Neural cell (in vitro differentiated cells): Measurements from ENCODE around the gene OR9A2. TPM values are rescaled to one million over a fixed set of nuclear protein-coding genes. Genes with fewer than 3 reads are reported as not detected.

ENCODE experiments used
- H2AFZ ChIP-seq: fragments of 200-600, 300-800 bp; sonication (generic), shearing (Covaris generic); 2 replicates; pipeline ENCODE4 v1.6.0; 2014; ENCODE audit warnings: low read depth, mild to moderate bottlenecking, antibody characterized with exemption, low read length, moderate library complexity
- H3F3A ChIP-seq: fragments of 200-600 bp; shearing (Covaris generic); 2 replicates; pipeline ENCODE4 v1.6.1; 2016; ENCODE audit warnings: mild to moderate bottlenecking, moderate library complexity, mixed read lengths, antibody characterized with exemption, low read length; ENCODE audit not compliant: insufficient read depth, poor library complexity, severe bottlenecking
- H3K27ac ChIP-seq: fragments of 200-600, 300-800 bp; sonication (generic), shearing (Covaris generic); 2 replicates; pipeline ENCODE4 v1.5.1; 2014; ENCODE audit warnings: mild to moderate bottlenecking, low read length, moderate library complexity
- H3K27me3 ChIP-seq: fragments of 300-800, 200-600 bp; sonication (generic), shearing (Covaris generic); 2 replicates; pipeline ENCODE4 v1.6.0; 2014; ENCODE audit warnings: mild to moderate bottlenecking, low read depth, low read length, moderate library complexity; ENCODE audit not compliant: insufficient read depth
- H3K36me3 ChIP-seq: fragments of 300-800, 200-600 bp; sonication (generic), shearing (Covaris generic); 2 replicates; pipeline ENCODE4 v1.5.1; 2014; ENCODE audit warnings: mild to moderate bottlenecking, antibody characterized with exemption, low read length, moderate library complexity; ENCODE audit not compliant: insufficient read depth
- H3K4me2 ChIP-seq: fragments of 300-800, 200-600 bp; sonication (generic), shearing (Covaris generic); 2 replicates; pipeline ENCODE4 v1.6.0; 2014; ENCODE audit warnings: mild to moderate bottlenecking, low read length
- H3K4me3 ChIP-seq: fragments of 300-800, 200-600 bp; sonication (generic), shearing (Covaris generic); 2 replicates; pipeline ENCODE4 v1.5.1; 2014; ENCODE audit warnings: mild to moderate bottlenecking, low read length, moderate library complexity
- H3K79me2 ChIP-seq: fragments of 200-600 bp; shearing (Covaris generic); replicated peaks from 2 replicates; pipeline ENCODE4 v1.6.0; 2014; ENCODE audit warnings: mild to moderate bottlenecking, low read length, moderate library complexity; ENCODE audit not compliant: insufficient read depth
- H3K9ac ChIP-seq: fragments of 300-800, 200-600 bp; sonication (generic), shearing (Covaris generic); 2 replicates; pipeline ENCODE4 v1.6.1; 2016; ENCODE audit warnings: mild to moderate bottlenecking, low read length, mixed read lengths
- H3K9me2 ChIP-seq: fragments of 200-600 bp; shearing (Covaris generic); 2 replicates; pipeline ENCODE4 v1.6.1; 2016; ENCODE audit warnings: mild to moderate bottlenecking, low read length, mixed read lengths; ENCODE audit not compliant: insufficient read depth
- H3K9me3 ChIP-seq: fragments of 200-600, 300-800 bp; sonication (generic), shearing (Covaris generic); 2 replicates; pipeline ENCODE4 v1.6.1; 2016; ENCODE audit warnings: mild to moderate bottlenecking, mixed run types, low read length, moderate library complexity, mixed read lengths
- H4K20me1 ChIP-seq: fragments of 200-600 bp; shearing (Covaris generic); 2 replicates; pipeline ENCODE4 v1.6.1; 2016; ENCODE audit warnings: mild to moderate bottlenecking, mixed run types; ENCODE audit not compliant: insufficient read depth
- EP300 ChIP-seq: fragments of 450-650 bp; conservative IDR thresholded peaks from 2 replicates; pipeline ENCODE4 v1.6.1; 2014; ENCODE audit warnings: antibody characterized with exemption, mild to moderate bottlenecking, moderate library complexity; ENCODE audit not compliant: poor library complexity, severe bottlenecking
- EZH2 ChIP-seq: fragments of 200-600, 300-800 bp; shearing (Covaris generic), sonication (generic); IDR thresholded peaks from 2 replicates; pipeline ENCODE4 v1.6.1; 2014; ENCODE audit warnings: antibody characterized with exemption, low read length, borderline replicate concordance, mild to moderate bottlenecking; ENCODE audit not compliant: insufficient read depth, poor library complexity, severe bottlenecking
- MXI1 ChIP-seq: fragments of 450-650 bp; conservative IDR thresholded peaks from 2 replicates; pipeline ENCODE4 v1.6.1; 2014; ENCODE audit warnings: antibody characterized with exemption, mild to moderate bottlenecking; ENCODE audit not compliant: poor library complexity, severe bottlenecking
- POLR2AphosphoS5 ChIP-seq: IDR thresholded peaks from 2 replicates; pipeline ENCODE4 v1.6.1; 2012
- RAD21 ChIP-seq: fragments of 450-650 bp; conservative IDR thresholded peaks from 2 replicates; pipeline ENCODE4 v1.6.1; 2014; ENCODE audit warnings: antibody characterized with exemption, mild to moderate bottlenecking, moderate library complexity
- SMC3 ChIP-seq: fragments of 450-650 bp; conservative IDR thresholded peaks from 2 replicates; pipeline ENCODE4 v1.6.1; 2014; ENCODE audit warnings: antibody characterized with exemption, mild to moderate bottlenecking, moderate library complexity; ENCODE audit not compliant: poor library complexity
- TAF1 ChIP-seq: IDR thresholded peaks from 2 replicates; pipeline ENCODE4 v1.6.1; 2012; ENCODE audit warnings: low read depth
- polyA plus RNA-seq: library from polyadenylated mRNA; depleted of rRNA; stranded (reverse); fragments of >200 nt; gene quantifications from 2 replicates; pipeline ENCODE4 v1.2.3, GENCODE V29; 2014
- TF ChIP-seq, protein P1 (sequence below): IDR thresholded peaks from 2 replicates; pipeline ENCODE4 v1.6.1; 2012; ENCODE audit warnings: borderline replicate concordance
- TF ChIP-seq, protein P2 (sequence below): fragments of 450-650 bp; IDR thresholded peaks from 2 replicates; pipeline ENCODE4 v1.5.1; 2014; ENCODE audit warnings: antibody characterized with exemption, mild to moderate bottlenecking, moderate library complexity; ENCODE audit not compliant: poor library complexity, severe bottlenecking

OR9A2 gene
- polyA plus RNA-seq, 1 donor from 2014 or later = not detected

DNA sequence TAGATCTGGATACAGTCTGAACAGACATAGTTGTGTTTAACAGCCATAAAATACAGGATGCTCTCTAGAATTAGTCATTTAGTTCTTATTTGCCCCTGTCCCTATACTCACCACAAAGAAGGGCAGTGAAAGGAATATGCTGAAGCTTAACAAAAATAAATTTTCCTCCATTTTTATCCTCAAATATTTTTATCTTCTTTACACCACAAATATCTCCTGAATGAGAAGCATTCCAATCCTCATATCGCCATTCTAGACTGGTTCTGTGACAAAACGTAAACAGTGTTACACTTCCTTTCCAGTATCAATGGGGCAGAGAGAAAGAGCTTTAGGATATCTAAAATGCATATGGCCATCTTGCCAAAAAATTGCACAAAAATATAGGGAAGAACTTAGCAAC is 1.6 kb downstream of the OR9A2 start:
- Histone ChIP-seq H3K36me3 (no peaks in the 10 kb centered on the region), H4K20me1 (no peaks in the 10 kb centered on the region), H2AFZ (no peak overlapping the region), H3K4me3 (no peak overlapping the region), H3F3A (no peaks in the 10 kb centered on the region), H3K9ac (no peak overlapping the region), H3K79me2 (no peaks in the 10 kb centered on the region), H3K27ac (no peak overlapping the region), H3K9me3 (no peaks in the 10 kb centered on the region), H3K27me3 (no peaks in the 10 kb centered on the region), H3K9me2 (no peaks in the 10 kb centered on the region), H3K4me2 (no peak overlapping the region)
- TF ChIP-seq TAF1 = no peak

DNA sequence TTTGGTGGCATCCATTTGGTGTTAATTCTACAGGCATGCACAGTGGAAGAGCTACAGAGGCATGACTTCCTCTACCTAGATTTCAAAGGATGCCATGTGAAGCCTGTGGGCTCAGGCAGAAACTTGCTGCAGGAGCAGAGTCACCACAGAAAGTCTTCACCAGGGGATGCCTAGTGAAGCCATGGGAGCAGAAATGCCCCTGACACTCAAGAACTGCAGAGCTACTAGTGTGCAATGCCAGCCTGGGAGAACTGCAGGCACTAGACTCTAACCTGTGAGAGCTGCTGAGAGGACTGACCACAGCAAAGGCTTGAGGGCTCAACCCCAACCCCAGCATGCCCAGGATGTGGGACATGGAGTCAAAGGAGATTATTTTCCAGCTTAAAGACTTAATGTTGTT is 3.9 kb downstream of the OR9A2 start:
- Histone ChIP-seq H3F3A (no peaks in the 10 kb centered on the region), H3K4me3 (no peak overlapping the region), H3K36me3 (no peaks in the 10 kb centered on the region), H3K9me3 (no peaks in the 10 kb centered on the region), H3K4me2 (no peak overlapping the region), H3K27me3 (no peaks in the 10 kb centered on the region), H3K9me2 (no peaks in the 10 kb centered on the region), H4K20me1 (no peaks in the 10 kb centered on the region), H2AFZ (no peak overlapping the region), H3K27ac (no peak overlapping the region), H3K9ac (no peak overlapping the region), H3K79me2 (no peaks in the 10 kb centered on the region)
- TF ChIP-seq EP300 = no peak
- no peak for TF ChIP-seq POLR2AphosphoS5
- no peak for TF ChIP-seq EZH2
- TF ChIP-seq RAD21 = no peak
- TF ChIP-seq, protein P1, sequence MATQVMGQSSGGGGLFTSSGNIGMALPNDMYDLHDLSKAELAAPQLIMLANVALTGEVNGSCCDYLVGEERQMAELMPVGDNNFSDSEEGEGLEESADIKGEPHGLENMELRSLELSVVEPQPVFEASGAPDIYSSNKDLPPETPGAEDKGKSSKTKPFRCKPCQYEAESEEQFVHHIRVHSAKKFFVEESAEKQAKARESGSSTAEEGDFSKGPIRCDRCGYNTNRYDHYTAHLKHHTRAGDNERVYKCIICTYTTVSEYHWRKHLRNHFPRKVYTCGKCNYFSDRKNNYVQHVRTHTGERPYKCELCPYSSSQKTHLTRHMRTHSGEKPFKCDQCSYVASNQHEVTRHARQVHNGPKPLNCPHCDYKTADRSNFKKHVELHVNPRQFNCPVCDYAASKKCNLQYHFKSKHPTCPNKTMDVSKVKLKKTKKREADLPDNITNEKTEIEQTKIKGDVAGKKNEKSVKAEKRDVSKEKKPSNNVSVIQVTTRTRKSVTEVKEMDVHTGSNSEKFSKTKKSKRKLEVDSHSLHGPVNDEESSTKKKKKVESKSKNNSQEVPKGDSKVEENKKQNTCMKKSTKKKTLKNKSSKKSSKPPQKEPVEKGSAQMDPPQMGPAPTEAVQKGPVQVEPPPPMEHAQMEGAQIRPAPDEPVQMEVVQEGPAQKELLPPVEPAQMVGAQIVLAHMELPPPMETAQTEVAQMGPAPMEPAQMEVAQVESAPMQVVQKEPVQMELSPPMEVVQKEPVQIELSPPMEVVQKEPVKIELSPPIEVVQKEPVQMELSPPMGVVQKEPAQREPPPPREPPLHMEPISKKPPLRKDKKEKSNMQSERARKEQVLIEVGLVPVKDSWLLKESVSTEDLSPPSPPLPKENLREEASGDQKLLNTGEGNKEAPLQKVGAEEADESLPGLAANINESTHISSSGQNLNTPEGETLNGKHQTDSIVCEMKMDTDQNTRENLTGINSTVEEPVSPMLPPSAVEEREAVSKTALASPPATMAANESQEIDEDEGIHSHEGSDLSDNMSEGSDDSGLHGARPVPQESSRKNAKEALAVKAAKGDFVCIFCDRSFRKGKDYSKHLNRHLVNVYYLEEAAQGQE = no peak
- no peak for TF ChIP-seq SMC3
- TF ChIP-seq, protein P2, sequence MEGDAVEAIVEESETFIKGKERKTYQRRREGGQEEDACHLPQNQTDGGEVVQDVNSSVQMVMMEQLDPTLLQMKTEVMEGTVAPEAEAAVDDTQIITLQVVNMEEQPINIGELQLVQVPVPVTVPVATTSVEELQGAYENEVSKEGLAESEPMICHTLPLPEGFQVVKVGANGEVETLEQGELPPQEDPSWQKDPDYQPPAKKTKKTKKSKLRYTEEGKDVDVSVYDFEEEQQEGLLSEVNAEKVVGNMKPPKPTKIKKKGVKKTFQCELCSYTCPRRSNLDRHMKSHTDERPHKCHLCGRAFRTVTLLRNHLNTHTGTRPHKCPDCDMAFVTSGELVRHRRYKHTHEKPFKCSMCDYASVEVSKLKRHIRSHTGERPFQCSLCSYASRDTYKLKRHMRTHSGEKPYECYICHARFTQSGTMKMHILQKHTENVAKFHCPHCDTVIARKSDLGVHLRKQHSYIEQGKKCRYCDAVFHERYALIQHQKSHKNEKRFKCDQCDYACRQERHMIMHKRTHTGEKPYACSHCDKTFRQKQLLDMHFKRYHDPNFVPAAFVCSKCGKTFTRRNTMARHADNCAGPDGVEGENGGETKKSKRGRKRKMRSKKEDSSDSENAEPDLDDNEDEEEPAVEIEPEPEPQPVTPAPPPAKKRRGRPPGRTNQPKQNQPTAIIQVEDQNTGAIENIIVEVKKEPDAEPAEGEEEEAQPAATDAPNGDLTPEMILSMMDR = no peak

DNA sequence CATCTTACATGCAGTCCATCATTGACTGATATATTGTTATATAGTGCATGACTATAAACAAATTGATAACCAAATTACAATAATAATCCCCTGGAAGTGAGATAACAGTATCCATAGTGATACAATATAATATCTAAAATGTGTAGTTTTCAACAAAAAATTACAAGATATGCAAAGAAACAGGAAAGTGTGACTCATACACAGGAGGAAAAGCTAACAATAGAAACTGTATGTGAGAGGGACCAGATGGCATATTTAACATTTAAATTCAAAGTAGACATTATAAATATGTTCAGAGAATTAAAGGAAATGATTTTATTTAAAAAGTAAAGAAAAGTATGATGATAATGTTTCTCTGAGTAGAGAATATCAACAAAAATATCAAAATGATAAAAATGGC is 8.0 kb downstream of the OR9A2 start:
- Histone ChIP-seq H2AFZ (no peak overlapping the region), H3K79me2 (no peaks in the 10 kb centered on the region), H4K20me1 (no peaks in the 10 kb centered on the region), H3K27me3 (no peaks in the 10 kb centered on the region), H3K4me2 (no peak overlapping the region), H3K4me3 (no peak overlapping the region), H3K36me3 (no peaks in the 10 kb centered on the region), H3K9ac (no peak overlapping the region), H3K9me2 (no peaks in the 10 kb centered on the region), H3K27ac (no peak overlapping the region), H3K9me3 (no peaks in the 10 kb centered on the region), H3F3A (no peaks in the 10 kb centered on the region)
- TF ChIP-seq, protein P2 = no peak
- TF ChIP-seq EZH2 (no peak), MXI1 (no peak), EP300 (no peak)
